Nucleus accumbens (tissue), 56 donors: ENCODE measurements around the gene RYR1.
"Not testable (repeated sequence)": the region's sequence is repeated elsewhere in the genome, so short reads cannot be mapped to it uniquely, and the experiment has no call there.

Source experiments
- DNase-seq, 56 donors: peaks; one replicate each; lab custom pipeline; 2025; lab: John Stamatoyannopoulos, UW

RYR1 gene

GRCh38 chr19:38631301-38631700, 197.8 kb downstream of the RYR1 start:
- not testable (repeated sequence) for DNase-seq

- DNase-seq: not testable (repeated sequence)
Measured at GRCh38 chr19:38631811-38632475, 198.5 kb downstream of the RYR1 start.

- DNase-seq: no peak
Measured at GRCh38 chr19:38632476-38633213, 199.2 kb downstream of the RYR1 start.

GRCh38 chr19:38634757-38635482, 201.4 kb downstream of the RYR1 start:
- DNase-seq: peak in 48 of 56 donors; percentile 5 to 83 (median 30)

GRCh38 chr19:38635483-38636399, 202.2 kb downstream of the RYR1 start:
- no peak for DNase-seq
